Measurements from ENCODE around the gene RIMBP2.

GRCh38 chr12:130675791-130676190 is 40.3 kb downstream of the RIMBP2 start:
- TF ChIP-seq EZH2phosphoT487 (IDR thresholded peaks at IDR 0.05) = no peak
- TF ChIP-seq CTCF (IDR thresholded peaks at IDR 0.05) = no peak
